K562 (cell line): Measurements from ENCODE around the gene SLC39A11. TPM values are rescaled to one million over a fixed set of nuclear protein-coding genes. Genes with fewer than 3 reads are reported as not detected.

Experiments used
- ATAC-seq: fragments of 200-7000 bp; cut with Tn5 transposase; 3 replicates; pipeline ENCODE4 v1.9.1; 2020; ENCODE audit warnings: moderate library complexity
- BruUV-seq: library from RNA; stranded (reverse); fragments of 400-500 nt; replicated peaks from 2 replicates; lab custom pipeline; 2021; lab: Mats Ljungman, UMichigan
- CTCF ChIA-PET: fragments of 300-600 bp; formaldehyde crosslinking; extraction: SDS; loops from one replicate; lab custom pipeline; 2021; ENCODE audit warnings: low intra/inter-chr PET ratio; lab: Yijun Ruan, JAX
- POLR2A ChIA-PET: fragments of 300-600, 350-650 bp; sonication (Branson Sonifier 250); formaldehyde crosslinking; extraction: SDS; loops from one replicate; lab custom pipeline; 2021; ENCODE audit warnings: antibody characterized with exemption, inconsistent platforms; lab: Yijun Ruan, JAX
- DNase-seq, 4 experiments: peaks; one replicate each; pipeline versions ENCODE4 v3.0.0 to v3.0.0-alpha.2; 2011 to 2018; ENCODE audit warnings: low spot score in 3 of 4, mixed read lengths in 3 of 4; ENCODE audit errors: extremely low read depth in 1 of 4
- FAIRE-seq: peaks from 2 replicates; lab custom pipeline; 2011; peaks lifted over from hg19 to GRCh38; lab: Jason Lieb, UNC
- H2AFZ ChIP-seq: 2 replicates; pipeline ENCODE4 v1.6.0; 2011; ENCODE audit warnings: low read depth, low read length, control low read depth, inconsistent platforms
- H3K27ac ChIP-seq: fragments of 200-600 bp; 3 replicates; pipeline ENCODE4 v1.8.0; 2011; ENCODE audit warnings: low read depth, mild to moderate bottlenecking, control low read depth, inconsistent platforms, low read length, moderate library complexity, mixed read lengths; ENCODE audit errors: extremely low read depth
- H3K27me3 ChIP-seq, 2 experiments: fragments of 300-600 bp in 1 of 2; 2 replicates in 1 of 2; 3 replicates in 1 of 2; pipeline versions ENCODE4 v1.6.0 to v1.8.0; 2011; ENCODE audit warnings: inconsistent platforms in 2 of 2, low read length in 2 of 2, mild to moderate bottlenecking in 1 of 2, mixed read lengths in 1 of 2, moderate library complexity in 1 of 2; ENCODE audit not compliant: control insufficient read depth in 2 of 2, insufficient read depth in 2 of 2
- H3K36me3 ChIP-seq: fragments of 300-600 bp; 3 replicates; pipeline ENCODE4 v1.8.0; 2011; ENCODE audit warnings: mild to moderate bottlenecking, low read length, inconsistent platforms; ENCODE audit not compliant: control insufficient read depth, insufficient read depth
- H3K4me1 ChIP-seq, 2 experiments: fragments of 200-600 bp in 1 of 2; replicated peaks in 1 of 2; 2 replicates in 1 of 2; 3 replicates in 1 of 2; pipeline versions ENCODE4 v1.5.1 to v1.8.0; 2011; ENCODE audit warnings: inconsistent platforms in 2 of 2, low read length in 2 of 2, mild to moderate bottlenecking in 1 of 2, mixed read lengths in 1 of 2, moderate library complexity in 1 of 2; ENCODE audit not compliant: control insufficient read depth in 2 of 2, insufficient read depth in 2 of 2
- H3K4me2 ChIP-seq: 2 replicates; pipeline ENCODE4 v1.6.1; 2011; ENCODE audit warnings: low read length, control low read depth, inconsistent platforms, mixed read lengths; ENCODE audit not compliant: insufficient read depth
- H3K4me3 ChIP-seq: fragments of 200-600 bp; sonication (generic), shearing (Covaris generic); 2 replicates; pipeline ENCODE4 v1.5.1; 2016; ENCODE audit warnings: control low read depth, inconsistent platforms
- H3K79me2 ChIP-seq: fragments of 200-600 bp; 3 replicates; pipeline ENCODE4 v1.8.0; 2011; ENCODE audit warnings: low read length, inconsistent platforms; ENCODE audit not compliant: control insufficient read depth, insufficient read depth
- H3K9ac ChIP-seq, 2 experiments: 2 replicates each; pipeline versions ENCODE4 v1.6.0 to v1.6.1; 2011; ENCODE audit warnings: low read depth in 2 of 2, low read length in 2 of 2, control low read depth in 1 of 2, inconsistent platforms in 1 of 2, mild to moderate bottlenecking in 1 of 2, mixed read lengths in 1 of 2; ENCODE audit not compliant: insufficient read depth in 1 of 2
- H3K9me1 ChIP-seq: one replicate; pipeline ENCODE4 v1.6.0; 2011; ENCODE audit warnings: inconsistent platforms, mild to moderate bottlenecking, low read length, moderate library complexity; ENCODE audit not compliant: control insufficient read depth, insufficient read depth
- H3K9me3 ChIP-seq: replicated peaks from 2 replicates; pipeline ENCODE4 v1.5.1; 2011; ENCODE audit warnings: low read depth, low read length, inconsistent platforms; ENCODE audit not compliant: control insufficient read depth, insufficient read depth
- H4K20me1 ChIP-seq: replicated peaks from 2 replicates; pipeline ENCODE4 v1.6.1; 2011; ENCODE audit warnings: low read length, inconsistent platforms, mixed read lengths; ENCODE audit not compliant: control insufficient read depth, insufficient read depth
- HLTF ChIP-seq: fragments of 450-650 bp; IDR thresholded peaks from 2 replicates; pipeline ENCODE4 v1.6.1; 2016
- KDM4B ChIP-seq, 2 experiments: fragments of 450-650 bp in 1 of 2; sonication (generic) in 1 of 2; IDR thresholded peaks; 2 replicates each; pipeline ENCODE4 v1.6.1; 2016 to 2017; ENCODE audit warnings: borderline replicate concordance in 2 of 2, antibody characterized with exemption in 1 of 2, low read depth in 1 of 2, mild to moderate bottlenecking in 1 of 2
- KLF16 ChIP-seq: IDR thresholded peaks from 2 replicates; pipeline ENCODE4 v1.6.1; 2016; ENCODE audit warnings: antibody characterized with exemption
- ZNF212 ChIP-seq: fragments of 450-650 bp; formaldehyde crosslinking; IDR thresholded peaks from 2 replicates; pipeline ENCODE4 v1.4.0; 2020; ENCODE audit warnings: mild to moderate bottlenecking
- ZNF507 ChIP-seq: conservative IDR thresholded peaks from 2 replicates; pipeline ENCODE4 v1.6.1; 2017; ENCODE audit warnings: missing genetic modification characterization, missing compliant biosample characterization
- WGBS: fragments of 100-300 bp; shearing (Covaris generic); methylation state at CpG from one replicate; pipeline ENCODE4 v1.1.6; 2016; ENCODE audit warnings: low coverage, mixed read lengths; ENCODE audit not compliant: insufficient coverage; ENCODE audit errors: missing lambda C conversion rate; 5-methylcytosine and 5-hydroxymethylcytosine counted together
- in situ Hi-C: fragments of 300-500 bp; cut with MboI; formaldehyde crosslinking; loops from 4 replicates; pipeline ENCODE4 v1.15.0; 2018; ENCODE audit warnings: inconsistent platforms, mixed read lengths
- intact Hi-C: fragments of 100-400 bp; cut with micrococcal nuclease; formaldehyde crosslinking; loops from 2 replicates; pipeline ENCODE4 v1.14.2; 2022
- polyA plus RNA-seq, 8 experiments: library from polyadenylated mRNA; depleted of rRNA in 4 of 8; stranded (reverse) in 5 of 8; unstranded in 3 of 8; fragments of >200 nt; fragmentation: Nextera tagmentation in 2 of 8; fragmentation: Illumina TruSeq in 1 of 8; extraction: Ambion mirVana in 2 of 8; extraction: Trizol in 1 of 8; gene quantifications; 2 replicates each; pipeline versions ENCODE4 v1.2.1 to v1.2.3, GENCODE V29; 2011 to 2014; ENCODE audit warnings: inconsistent platforms in 1 of 8, missing spikeins in 1 of 8
- total RNA-seq, 7 experiments: library from RNA; depleted of rRNA in 6 of 7; stranded (reverse); fragments of >200 nt in 6 of 7; fragmentation: Illumina TruSeq in 2 of 7; extraction: Trizol in 2 of 7; gene quantifications; 2 replicates each; pipeline versions ENCODE4 v1.2.1 to v1.2.3, GENCODE V29; 2011 to 2021; ENCODE audit warnings: low replicate concordance in 1 of 7
- TF ChIP-seq, protein P1 (sequence below): fragments of 450-650 bp; IDR thresholded peaks from 2 replicates; pipeline ENCODE4 v1.6.1; 2016; ENCODE audit warnings: borderline replicate concordance

Gene SLC39A11
- total and polyA plus RNA-seq, 9 of the 15 experiments (the other 6 are each of a cell fraction or from before 2014, with no cell fraction given): 10.5 to 26.4 (median 13.4) TPM

DNA sequence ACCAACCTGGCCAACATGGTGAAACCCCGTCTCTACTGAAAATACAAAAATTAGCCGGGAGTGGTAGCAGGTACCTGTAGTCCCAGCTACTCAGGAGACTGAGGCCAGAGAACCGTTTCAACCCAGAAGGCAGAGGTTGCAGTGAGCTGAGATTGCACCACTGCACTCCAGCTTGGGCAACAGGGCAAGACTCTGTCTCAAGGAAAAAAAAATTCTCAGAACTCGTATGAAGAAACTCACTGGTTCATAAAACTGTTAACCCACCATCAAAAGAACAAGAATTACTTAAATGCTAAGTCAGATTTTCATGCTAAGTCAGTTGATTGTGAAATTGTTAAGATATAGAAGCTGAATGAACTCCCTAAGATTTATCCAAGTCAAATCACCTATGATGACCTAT, 31.3 kb downstream of the SLC39A11 start:
- ATAC-seq (no peak), FAIRE-seq (no peak), DNase-seq (no peak)
- no peaks in the 10 kb centered on the region for H4K20me1 ChIP-seq
- H2AFZ ChIP-seq: no peak overlapping the region
- no peaks in the 10 kb centered on the region for H3K36me3 ChIP-seq
- no peaks in the 10 kb centered on the region; a peak in 1 of 5 replicates for H3K4me1 ChIP-seq
- intact Hi-C loops (no loop called here), in situ Hi-C loops (no loop called here)
- no peak for TF ChIP-seq ZNF212 (CRISPR knock-in tag)
- TF ChIP-seq KDM4B (IDR thresholded peaks at IDR 0.05; ENCODE audit: borderline replicate concordance in 2 of 2, low read depth in 1 of 2): no peak
- TF ChIP-seq ZNF507 (tag): no peak
- no peak for TF ChIP-seq HLTF
- TF ChIP-seq, protein P1, sequence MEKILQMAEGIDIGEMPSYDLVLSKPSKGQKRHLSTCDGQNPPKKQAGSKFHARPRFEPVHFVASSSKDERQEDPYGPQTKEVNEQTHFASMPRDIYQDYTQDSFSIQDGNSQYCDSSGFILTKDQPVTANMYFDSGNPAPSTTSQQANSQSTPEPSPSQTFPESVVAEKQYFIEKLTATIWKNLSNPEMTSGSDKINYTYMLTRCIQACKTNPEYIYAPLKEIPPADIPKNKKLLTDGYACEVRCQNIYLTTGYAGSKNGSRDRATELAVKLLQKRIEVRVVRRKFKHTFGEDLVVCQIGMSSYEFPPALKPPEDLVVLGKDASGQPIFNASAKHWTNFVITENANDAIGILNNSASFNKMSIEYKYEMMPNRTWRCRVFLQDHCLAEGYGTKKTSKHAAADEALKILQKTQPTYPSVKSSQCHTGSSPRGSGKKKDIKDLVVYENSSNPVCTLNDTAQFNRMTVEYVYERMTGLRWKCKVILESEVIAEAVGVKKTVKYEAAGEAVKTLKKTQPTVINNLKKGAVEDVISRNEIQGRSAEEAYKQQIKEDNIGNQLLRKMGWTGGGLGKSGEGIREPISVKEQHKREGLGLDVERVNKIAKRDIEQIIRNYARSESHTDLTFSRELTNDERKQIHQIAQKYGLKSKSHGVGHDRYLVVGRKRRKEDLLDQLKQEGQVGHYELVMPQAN: no peak
- TF ChIP-seq KLF16: no peak
- ChIA-PET CTCF (no interaction called here), POLR2A (no interaction called here)
- H3K4me3 ChIP-seq: no peak overlapping the region
- no peak overlapping the region for H3K27ac ChIP-seq
- H3K9ac ChIP-seq: no peak overlapping the region
- BruUV-seq: no TSS peak
- H3K9me1 ChIP-seq: no peaks in the 10 kb centered on the region
- no peaks in the 10 kb centered on the region for H3K79me2 ChIP-seq
- H3K9me3 ChIP-seq: no peaks in the 10 kb centered on the region
- H3K4me2 ChIP-seq: no peak overlapping the region
- 50% methylated on average over 4 of the region's 4 CpGs for WGBS
- H3K27me3 ChIP-seq: no peaks in the 10 kb centered on the region
